GM12878 (cell line): Measurements from ENCODE around the gene ERC2. TPM values are rescaled to one million over a fixed set of nuclear protein-coding genes. Genes with fewer than 3 reads are reported as not detected.

ENCODE experiments used
- ATAC-seq: fragments of 200-7000 bp; cut with Tn5 transposase; 3 replicates; pipeline ENCODE4 v1.9.1; 2020; ENCODE audit warnings: mild to moderate bottlenecking, moderate library complexity
- BruUV-seq: library from RNA; stranded (reverse); fragments of 400-500 nt; replicated peaks from 2 replicates; lab custom pipeline; 2021; lab: Mats Ljungman, UMichigan
- CTCF ChIA-PET: fragments of 300-600 bp; sonication (Branson Sonifier 250); formaldehyde crosslinking; extraction: SDS; loops from one replicate; lab custom pipeline; 2021; ENCODE audit warnings: inconsistent platforms; lab: Yijun Ruan, JAX
- POLR2A ChIA-PET: fragments of 350-600 bp; formaldehyde crosslinking; extraction: SDS; loops from one replicate; lab custom pipeline; 2021; ENCODE audit warnings: inconsistent platforms; lab: Charles Lee
- RAD21 ChIA-PET: fragments of 300-600 bp; sonication (Branson Sonifier 250); formaldehyde crosslinking; loops from one replicate; lab custom pipeline; 2023; ENCODE audit warnings: antibody characterized with exemption; ENCODE audit not compliant: unreplicated experiment; lab: Charles Lee
- SMC1A ChIA-PET: fragments of 300-600 bp; sonication (Branson Sonifier 250); formaldehyde crosslinking; loops from one replicate; lab custom pipeline; 2023; ENCODE audit not compliant: unreplicated experiment, uncharacterized antibody; lab: Charles Lee
- DNase-seq: peaks from one replicate; pipeline ENCODE4 v3.0.0-alpha.2; 2011; ENCODE audit warnings: low read depth, low spot score
- FAIRE-seq: peaks from 3 replicates; lab custom pipeline; 2011; peaks lifted over from hg19 to GRCh38; lab: Jason Lieb, UNC
- H2AFZ ChIP-seq: 2 replicates; pipeline ENCODE4 v1.6.0; 2011; ENCODE audit warnings: low read depth, low read length, control low read depth; ENCODE audit not compliant: control insufficient read depth
- H3K27ac ChIP-seq: 2 replicates; pipeline ENCODE4 v1.5.1; 2011; ENCODE audit warnings: control low read depth; ENCODE audit not compliant: control insufficient read depth, insufficient read depth
- H3K27me3 ChIP-seq, 2 experiments: replicated peaks in 1 of 2; 2 replicates each; pipeline versions ENCODE4 v1.6.0 to v1.6.1; 2011; ENCODE audit warnings: low read length in 1 of 2; ENCODE audit not compliant: control insufficient read depth in 2 of 2, insufficient read depth in 2 of 2
- H3K36me3 ChIP-seq, 2 experiments: 2 replicates each; pipeline ENCODE4 v1.5.1; 2011; ENCODE audit warnings: low read length in 1 of 2; ENCODE audit not compliant: control insufficient read depth in 2 of 2, insufficient read depth in 2 of 2
- H3K4me1 ChIP-seq: 2 replicates; pipeline ENCODE4 v1.6.1; 2011; ENCODE audit warnings: mild to moderate bottlenecking, low read length, moderate library complexity, mixed read lengths; ENCODE audit not compliant: control insufficient read depth, insufficient read depth
- H3K4me2 ChIP-seq: 2 replicates; pipeline ENCODE4 v1.6.0; 2011; ENCODE audit warnings: control low read depth; ENCODE audit not compliant: control insufficient read depth, insufficient read depth
- H3K4me3 ChIP-seq: fragments of 200-600 bp; sonication (generic); 2 replicates; pipeline ENCODE4 v1.5.1; 2016
- H3K79me2 ChIP-seq: 2 replicates; pipeline ENCODE4 v1.6.0; 2011; ENCODE audit warnings: low read length; ENCODE audit not compliant: control insufficient read depth, insufficient read depth
- H3K9ac ChIP-seq: 2 replicates; pipeline ENCODE4 v1.8.0; 2011; ENCODE audit warnings: low read length, control low read depth, mixed read lengths; ENCODE audit not compliant: control insufficient read depth, insufficient read depth
- H3K9me3 ChIP-seq: replicated peaks from 3 replicates; pipeline ENCODE4 v1.5.1; 2011; ENCODE audit warnings: mild to moderate bottlenecking, low read length; ENCODE audit not compliant: control insufficient read depth, insufficient read depth
- H4K20me1 ChIP-seq: 2 replicates; pipeline ENCODE4 v1.6.0; 2011; ENCODE audit not compliant: control insufficient read depth, insufficient read depth
- BACH1 ChIP-seq: fragments of 450-650 bp; IDR thresholded peaks from 2 replicates; pipeline ENCODE4 v1.6.1; 2017; ENCODE audit warnings: mild to moderate bottlenecking, borderline replicate concordance
- BCL11A ChIP-seq: IDR thresholded peaks from 2 replicates; pipeline ENCODE4 v1.6.1; 2011; ENCODE audit warnings: low read depth, low read length
- FOS ChIP-seq: IDR thresholded peaks from 3 replicates; pipeline ENCODE4 v1.6.1; 2011; ENCODE audit warnings: borderline replicate concordance; ENCODE audit not compliant: insufficient read length; ENCODE audit errors: extremely low read depth
- HCFC1 ChIP-seq: fragments of 150-350 bp; IDR thresholded peaks from 2 replicates; pipeline ENCODE4 v1.6.1; 2014; ENCODE audit warnings: low read length
- HDAC6 ChIP-seq: fragments of 200-600 bp; sonication (generic); IDR thresholded peaks from one replicate; pipeline ENCODE4 v1.8.0; 2017; ENCODE audit warnings: antibody characterized with exemption; ENCODE audit not compliant: unreplicated experiment
- IKZF1 ChIP-seq: fragments of 450-650 bp; conservative IDR thresholded peaks from 2 replicates; pipeline ENCODE4 v1.6.1; 2017; ENCODE audit warnings: antibody characterized with exemption, mild to moderate bottlenecking
- NR2F1 ChIP-seq: fragments of 450-650 bp; conservative IDR thresholded peaks from 2 replicates; pipeline ENCODE4 v1.6.1; 2017; ENCODE audit warnings: mild to moderate bottlenecking
- RAD21 ChIP-seq: IDR thresholded peaks from 2 replicates; pipeline ENCODE4 v1.6.1; 2011; ENCODE audit warnings: mild to moderate bottlenecking, low read depth, low read length, moderate library complexity; ENCODE audit not compliant: insufficient read depth
- RAD51 ChIP-seq: fragments of 450-650 bp; IDR thresholded peaks from 2 replicates; pipeline ENCODE4 v1.6.1; 2016; ENCODE audit warnings: moderate library complexity, mild to moderate bottlenecking, inconsistent platforms
- SMAD1 ChIP-seq: fragments of 450-650 bp; IDR thresholded peaks from 2 replicates; pipeline ENCODE4 v1.6.1; 2018; ENCODE audit warnings: mild to moderate bottlenecking, low read depth; ENCODE audit not compliant: partially characterized antibody
- YBX1 ChIP-seq: fragments of 450-650 bp; IDR thresholded peaks from 2 replicates; pipeline ENCODE4 v1.6.1; 2016; ENCODE audit warnings: antibody characterized with exemption
- ZNF274 ChIP-seq: IDR thresholded peaks from one replicate; pipeline ENCODE4 v1.8.0; 2011; ENCODE audit not compliant: insufficient read length, insufficient read depth
- ZNF384 ChIP-seq: IDR thresholded peaks from 2 replicates; pipeline ENCODE4 v1.6.1; 2012; ENCODE audit warnings: low read depth, mild to moderate bottlenecking, low read length, improper control_type of control experiment, borderline replicate concordance
- ZZZ3 ChIP-seq: IDR thresholded peaks from 2 replicates; pipeline ENCODE4 v1.6.1; 2011; ENCODE audit warnings: low read depth; ENCODE audit not compliant: control insufficient read depth, insufficient read length
- in situ Hi-C: fragments of 300-500 bp; cut with MboI; formaldehyde crosslinking; loops from 9 replicates; pipeline ENCODE4 v1.14.3; 2018; ENCODE audit warnings: mixed read lengths
- intact Hi-C: fragments of 100-400 bp; cut with micrococcal nuclease; formaldehyde crosslinking; loops from one replicate; pipeline ENCODE4 v1.14.2; 2022; ENCODE audit not compliant: unreplicated experiment
- polyA plus RNA-seq, 11 experiments: library from polyadenylated mRNA; depleted of rRNA in 4 of 11; unstranded in 6 of 11; stranded (reverse) in 5 of 11; fragments of >200 nt; fragmentation: Nextera tagmentation in 4 of 11; fragmentation: Illumina TruSeq in 1 of 11; extraction: Ambion mirVana in 4 of 11; extraction: Trizol in 1 of 11; gene quantifications; 1 replicate in 1 of 11; 2 replicates in 10 of 11; pipeline versions ENCODE4 v1.2.1 to v1.2.3, GENCODE V29; 2011 to 2016; ENCODE audit warnings: inconsistent platforms in 2 of 11, missing spikeins in 2 of 11, low read depth in 1 of 11
- total RNA-seq, 4 experiments: library from RNA; depleted of rRNA in 3 of 4; stranded (reverse); fragments of >200 nt in 3 of 4; fragmentation: Illumina TruSeq in 1 of 4; extraction: Trizol in 1 of 4; gene quantifications; 2 replicates each; pipeline versions ENCODE4 v1.2.1 to v1.2.3, GENCODE V29; 2013 to 2021
- TF ChIP-seq, protein P1 (sequence below): fragments of 450-650 bp; IDR thresholded peaks from 2 replicates; pipeline ENCODE4 v1.6.1; 2018; ENCODE audit warnings: borderline replicate concordance, mild to moderate bottlenecking; ENCODE audit not compliant: partially characterized antibody
- TF ChIP-seq, protein P2 (sequence below): fragments of 150-350 bp; IDR thresholded peaks from 2 replicates; pipeline ENCODE4 v1.6.1; 2014; ENCODE audit warnings: mild to moderate bottlenecking, low read depth, low read length

ERC2 gene
- total and polyA plus RNA-seq, 10 of the 15 experiments (the other 5 are each of a cell fraction or from before 2014, with no cell fraction given), result 0.06 to 1.4 (median 0.12) TPM; not detected in 3

DNA sequence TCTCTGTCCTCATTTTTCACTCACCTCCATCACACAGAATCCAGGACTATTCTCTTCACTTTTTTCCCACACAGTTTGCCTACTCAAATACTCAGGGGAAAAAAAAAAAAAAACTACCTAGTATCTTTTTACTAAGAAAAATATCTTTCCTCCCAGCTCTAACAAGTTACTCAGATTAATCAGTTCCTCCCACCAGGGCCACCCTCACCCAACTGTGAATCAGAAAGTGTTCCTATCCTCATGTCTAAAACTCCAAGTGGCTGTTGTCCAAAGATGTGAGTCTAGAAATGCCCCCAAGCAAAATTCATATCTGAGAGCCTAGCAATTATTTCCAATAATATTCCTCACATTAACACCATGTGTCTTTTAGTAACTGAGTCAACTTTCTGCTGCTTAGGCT, 268.0 kb downstream of the ERC2 start:
- no peaks in the 10 kb centered on the region for H3K4me1 ChIP-seq
- no peak overlapping the region for H3K4me2 ChIP-seq
- ChIA-PET SMC1A (no interaction called here), POLR2A (interaction anchor here (0.6 to 0.7 kb wide), 2 partner anchors 1108 to 1462 kb away, joined by 4 to 5 read pairs; no protein-coding TSS in a partner anchor), CTCF (no interaction called here), RAD21 (no interaction called here)
- DNase-seq, result no peak
- no peaks in the 10 kb centered on the region for H3K27me3 ChIP-seq
- TF ChIP-seq HCFC1 (no peak), RAD21 (no peak), BACH1 (no peak), ZNF384 (no peak), RAD51 (no peak), SMAD1 (no peak), YBX1 (no peak), HDAC6 (no peak), ZZZ3 (no peak), NR2F1 (no peak), IKZF1 (no peak), BCL11A (no peak), FOS (no peak), ZNF274 (no peak)
- TF ChIP-seq, protein P1, sequence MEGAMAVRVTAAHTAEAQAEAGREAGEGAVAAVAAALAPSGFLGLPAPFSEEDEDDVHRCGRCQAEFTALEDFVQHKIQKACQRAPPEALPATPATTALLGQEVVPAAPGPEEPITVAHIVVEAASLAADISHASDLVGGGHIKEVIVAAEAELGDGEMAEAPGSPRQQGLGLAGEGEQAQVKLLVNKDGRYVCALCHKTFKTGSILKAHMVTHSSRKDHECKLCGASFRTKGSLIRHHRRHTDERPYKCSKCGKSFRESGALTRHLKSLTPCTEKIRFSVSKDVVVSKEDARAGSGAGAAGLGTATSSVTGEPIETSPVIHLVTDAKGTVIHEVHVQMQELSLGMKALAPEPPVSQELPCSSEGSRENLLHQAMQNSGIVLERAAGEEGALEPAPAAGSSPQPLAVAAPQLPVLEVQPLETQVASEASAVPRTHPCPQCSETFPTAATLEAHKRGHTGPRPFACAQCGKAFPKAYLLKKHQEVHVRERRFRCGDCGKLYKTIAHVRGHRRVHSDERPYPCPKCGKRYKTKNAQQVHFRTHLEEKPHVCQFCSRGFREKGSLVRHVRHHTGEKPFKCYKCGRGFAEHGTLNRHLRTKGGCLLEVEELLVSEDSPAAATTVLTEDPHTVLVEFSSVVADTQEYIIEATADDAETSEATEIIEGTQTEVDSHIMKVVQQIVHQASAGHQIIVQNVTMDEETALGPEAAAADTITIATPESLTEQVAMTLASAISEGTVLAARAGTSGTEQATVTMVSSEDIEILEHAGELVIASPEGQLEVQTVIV, result no peak
- TF ChIP-seq, protein P2, sequence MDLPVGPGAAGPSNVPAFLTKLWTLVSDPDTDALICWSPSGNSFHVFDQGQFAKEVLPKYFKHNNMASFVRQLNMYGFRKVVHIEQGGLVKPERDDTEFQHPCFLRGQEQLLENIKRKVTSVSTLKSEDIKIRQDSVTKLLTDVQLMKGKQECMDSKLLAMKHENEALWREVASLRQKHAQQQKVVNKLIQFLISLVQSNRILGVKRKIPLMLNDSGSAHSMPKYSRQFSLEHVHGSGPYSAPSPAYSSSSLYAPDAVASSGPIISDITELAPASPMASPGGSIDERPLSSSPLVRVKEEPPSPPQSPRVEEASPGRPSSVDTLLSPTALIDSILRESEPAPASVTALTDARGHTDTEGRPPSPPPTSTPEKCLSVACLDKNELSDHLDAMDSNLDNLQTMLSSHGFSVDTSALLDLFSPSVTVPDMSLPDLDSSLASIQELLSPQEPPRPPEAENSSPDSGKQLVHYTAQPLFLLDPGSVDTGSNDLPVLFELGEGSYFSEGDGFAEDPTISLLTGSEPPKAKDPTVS, result no peak
- no peak overlapping the region for H3K9ac ChIP-seq
- intact Hi-C loops (no loop called here), in situ Hi-C loops (no loop called here)
- H3K79me2 ChIP-seq, result no peaks in the 10 kb centered on the region
- H3K4me3 ChIP-seq, result no peak overlapping the region
- FAIRE-seq, result no peak
- no peaks in the 10 kb centered on the region for H3K36me3 ChIP-seq
- H4K20me1 ChIP-seq, result no peaks in the 10 kb centered on the region
- ATAC-seq, result no peak
- no peaks in the 10 kb centered on the region for H3K9me3 ChIP-seq
- BruUV-seq, result no TSS peak
- no peak overlapping the region for H2AFZ ChIP-seq
- no peak overlapping the region for H3K27ac ChIP-seq
